Liver (tissue), 9 donors: ENCODE measurements around the gene GPR176. TPM values are rescaled to one million over a fixed set of nuclear protein-coding genes. Genes with fewer than 3 reads are reported as not detected.

ENCODE experiments used
- DNase-seq: peaks from one replicate; pipeline ENCODE4 v3.0.0-alpha.2; 2017; ENCODE audit warnings: low spot score
- H3K27ac ChIP-seq, 2 donors: one replicate each; pipeline ENCODE4 v1.7.0; 2013; ENCODE audit warnings: inconsistent platforms in 2 of 2, low read length in 2 of 2, control low read depth in 1 of 2, low read depth in 1 of 2, mild to moderate bottlenecking in 1 of 2
- H3K27me3 ChIP-seq, 4 donors: one replicate each; pipeline versions ENCODE4 v1.6.1 to v1.7.0; 2013; ENCODE audit warnings: low read length in 3 of 4, inconsistent platforms in 1 of 4, mild to moderate bottlenecking in 1 of 4, moderate library complexity in 1 of 4; ENCODE audit not compliant: control insufficient read depth in 4 of 4, insufficient read depth in 4 of 4
- H3K36me3 ChIP-seq, 4 donors: one replicate each; pipeline versions ENCODE4 v1.6.1 to v1.7.0; 2013; ENCODE audit warnings: low read length in 3 of 4, mild to moderate bottlenecking in 3 of 4, low read depth in 1 of 4, moderate library complexity in 1 of 4; ENCODE audit not compliant: control insufficient read depth in 4 of 4, insufficient read depth in 3 of 4
- H3K4me1 ChIP-seq, 4 donors: one replicate each; pipeline versions ENCODE4 v1.6.1 to v1.7.0; 2013; ENCODE audit warnings: low read length in 3 of 4, mild to moderate bottlenecking in 3 of 4, moderate library complexity in 1 of 4; ENCODE audit not compliant: control insufficient read depth in 4 of 4, insufficient read depth in 4 of 4
- H3K4me3 ChIP-seq, 3 donors: one replicate each; pipeline versions ENCODE4 v1.6.1 to v1.7.0; 2013; ENCODE audit warnings: low read length in 3 of 3, control low read depth in 1 of 3, low read depth in 1 of 3, mild to moderate bottlenecking in 1 of 3
- H3K9ac ChIP-seq, 2 donors: one replicate each; pipeline ENCODE4 v1.7.0; 2013; ENCODE audit warnings: low read length in 2 of 2, mild to moderate bottlenecking in 2 of 2, moderate library complexity in 2 of 2, control low read depth in 1 of 2, low read depth in 1 of 2
- H3K9me3 ChIP-seq, 4 donors: one replicate each; pipeline versions ENCODE4 v1.6.1 to v1.7.0; 2013; ENCODE audit warnings: low read length in 3 of 4; ENCODE audit not compliant: control insufficient read depth in 4 of 4
- ATF3 ChIP-seq: IDR thresholded peaks from 2 replicates; pipeline ENCODE4 v1.6.1; 2016; ENCODE audit warnings: antibody characterized with exemption
- CTCF ChIP-seq: fragments of 150-350 bp; IDR thresholded peaks from 2 replicates; pipeline ENCODE4 v1.5.1; 2017; ENCODE audit warnings: improper control_type of control experiment, low read depth, low read length; ENCODE audit not compliant: missing input control
- EGR1 ChIP-seq, 2 donors: IDR thresholded peaks; 2 replicates each; pipeline ENCODE4 v1.6.1; 2016 to 2018; ENCODE audit warnings: antibody characterized with exemption in 2 of 2, low read depth in 2 of 2
- FOXA1 ChIP-seq: IDR thresholded peaks from 2 replicates; pipeline ENCODE4 v1.6.1; 2016; ENCODE audit warnings: antibody characterized with exemption
- GABPA ChIP-seq, 2 donors: IDR thresholded peaks in 1 of 2; conservative IDR thresholded peaks in 1 of 2; 2 replicates each; pipeline ENCODE4 v1.6.1; 2016; ENCODE audit warnings: antibody characterized with exemption in 2 of 2, mild to moderate bottlenecking in 1 of 2, moderate library complexity in 1 of 2
- HNF4A ChIP-seq, 2 donors: conservative IDR thresholded peaks; 2 replicates each; pipeline ENCODE4 v1.6.1; 2016; ENCODE audit warnings: antibody characterized with exemption in 2 of 2, mild to moderate bottlenecking in 2 of 2
- HNF4G ChIP-seq: IDR thresholded peaks from 2 replicates; pipeline ENCODE4 v1.6.1; 2016; ENCODE audit warnings: antibody characterized with exemption
- JUND ChIP-seq, 2 donors: IDR thresholded peaks; 2 replicates each; pipeline ENCODE4 v1.6.1; 2016; ENCODE audit warnings: antibody characterized with exemption in 2 of 2
- MAX ChIP-seq: IDR thresholded peaks from 2 replicates; pipeline ENCODE4 v1.6.1; 2016; ENCODE audit warnings: antibody characterized with exemption
- NR2F2 ChIP-seq: IDR thresholded peaks from 2 replicates; pipeline ENCODE4 v1.6.1; 2016; ENCODE audit warnings: antibody characterized with exemption
- RAD21 ChIP-seq, 2 donors: IDR thresholded peaks; 2 replicates each; pipeline ENCODE4 v1.6.1; 2016; ENCODE audit warnings: antibody characterized with exemption in 2 of 2, mild to moderate bottlenecking in 2 of 2
- RXRA ChIP-seq, 2 donors: IDR thresholded peaks; 2 replicates each; pipeline ENCODE4 v1.6.1; 2017 to 2018; ENCODE audit warnings: antibody characterized with exemption in 2 of 2, mild to moderate bottlenecking in 1 of 2
- SP1 ChIP-seq: IDR thresholded peaks from 2 replicates; pipeline ENCODE4 v1.6.1; 2018; ENCODE audit warnings: antibody characterized with exemption, mild to moderate bottlenecking
- TAF1 ChIP-seq: conservative IDR thresholded peaks from 2 replicates; pipeline ENCODE4 v1.6.1; 2016; ENCODE audit warnings: antibody characterized with exemption, mild to moderate bottlenecking
- YY1 ChIP-seq: IDR thresholded peaks from 2 replicates; pipeline ENCODE4 v1.6.1; 2016; ENCODE audit warnings: antibody characterized with exemption, mild to moderate bottlenecking
- ZBTB33 ChIP-seq: IDR thresholded peaks from 2 replicates; pipeline ENCODE4 v1.6.1; 2016; ENCODE audit warnings: antibody characterized with exemption
- WGBS: extraction: QIAGEN DNeasy Blood & Tissue Kit; methylation state at CpG from one replicate; pipeline ENCODE4 v1.1.7; 2013; 5-methylcytosine and 5-hydroxymethylcytosine counted together
- polyA plus RNA-seq, 2 donors: library from polyadenylated mRNA; stranded (reverse) in 1 of 2; unstranded in 1 of 2; fragments of 200-250 nt in 1 of 2; fragments of >200 nt in 1 of 2; fragmentation: Nextera tagmentation in 1 of 2; extraction: Ambion mirVana in 1 of 2; gene quantifications; one replicate each; pipeline versions ENCODE4 v1.2.1 to v1.2.3, GENCODE V29; 2013 to 2015
- total RNA-seq, 2 donors: library from RNA; depleted of rRNA; stranded (reverse); fragments of >200 nt; gene quantifications; one replicate each; pipeline ENCODE4 v1.2.3, GENCODE V29; 2014
- donor health status: healthy.
- donor health status: healthy.
- donor health status: healthy.
- donor health status: healthy.
- donor health status: healthy.

The GPR176 gene
- total and polyA plus RNA-seq, 4 donors: 0.44 to 1.7 (median 1.4) TPM

- WGBS: 99% methylated on average over 1 of the region's 1 CpG
- Histone ChIP-seq H3K36me3 (no peaks in the 10 kb centered on the region), H3K4me3 (no peak overlapping the region), H3K27me3 (no peaks in the 10 kb centered on the region), H3K9ac (no peak overlapping the region), H3K4me1 (no peaks in the 10 kb centered on the region), H3K27ac (no peak overlapping the region), H3K9me3 (no peaks in the 10 kb centered on the region)
- no peak for DNase-seq
- TF ChIP-seq EGR1 (IDR thresholded peaks at IDR 0.05; ENCODE audit: low read depth in 2 of 2) (no peak), TAF1 (no peak), RXRA (IDR thresholded peaks at IDR 0.05) (no peak), CTCF (no peak), HNF4G (no peak), RAD21 (IDR thresholded peaks at IDR 0.05) (no peak), MAX (no peak), FOXA1 (no peak), JUND (IDR thresholded peaks at IDR 0.05) (no peak), HNF4A (conservative IDR thresholded peaks at IDR 0.05) (no peak), SP1 (no peak), NR2F2 (no peak), ATF3 (no peak), ZBTB33 (no peak)
Measured at GRCh38 chr15:39837454-39837853, 82.6 kb downstream of the GPR176 start.

GRCh38 chr15:39835550-39835949 is 84.5 kb downstream of the GPR176 start:
- TF ChIP-seq MAX (no peak), RXRA (IDR thresholded peaks at IDR 0.05) (no peak), YY1 (no peak), GABPA (IDR thresholded peaks at IDR 0.05 in 1 of 2, conservative IDR thresholded peaks at IDR 0.05 in 1 of 2) (no peak), EGR1 (IDR thresholded peaks at IDR 0.05; ENCODE audit: low read depth in 2 of 2) (no peak), RAD21 (IDR thresholded peaks at IDR 0.05) (no peak), CTCF (no peak), FOXA1 (no peak), NR2F2 (no peak), JUND (IDR thresholded peaks at IDR 0.05) (no peak), SP1 (no peak), ATF3 (no peak), HNF4G (no peak), HNF4A (conservative IDR thresholded peaks at IDR 0.05) (no peak), TAF1 (no peak)
- Histone ChIP-seq H3K36me3 (no peaks in the 10 kb centered on the region), H3K4me3 (no peak overlapping the region), H3K27me3 (no peaks in the 10 kb centered on the region), H3K27ac (no peak overlapping the region), H3K9ac (no peak overlapping the region), H3K4me1 (no peaks in the 10 kb centered on the region), H3K9me3 (no peaks in the 10 kb centered on the region)
- WGBS: 98% methylated on average over 2 of the region's 2 CpGs
- DNase-seq: no peak
